ENCODE data around the gene TAF4. TPM values are rescaled to one million over a fixed set of nuclear protein-coding genes. Genes with fewer than 3 reads are reported as not detected.

Gene TAF4
- total RNA-seq, 6 experiments from 2014 or later, result 9.0 to 13.0 (median 11.3) TPM

DNA sequence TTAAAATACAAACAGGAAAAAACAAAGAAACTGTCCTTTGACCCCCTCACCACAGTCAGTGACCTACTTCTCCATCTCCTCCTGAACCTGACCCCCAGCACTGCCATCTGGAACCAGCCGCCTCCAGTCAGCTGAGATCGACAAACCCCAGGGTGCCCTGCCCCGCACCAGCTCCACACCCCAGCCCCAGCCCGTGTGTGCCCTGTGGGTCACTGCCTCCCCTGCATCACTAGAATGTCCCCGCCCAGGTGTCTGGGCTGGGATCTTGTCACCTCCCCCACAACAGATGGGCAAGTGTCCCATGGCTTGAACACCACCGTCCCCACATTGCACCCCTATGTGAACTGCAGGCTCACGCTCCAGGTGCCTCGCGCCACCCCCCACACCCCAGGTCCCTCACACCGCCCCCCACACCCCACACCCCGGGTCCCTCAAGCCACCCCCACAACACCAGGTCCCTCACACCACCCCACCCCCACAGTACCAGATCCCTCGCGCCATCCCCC is 13.3 kb downstream of the TAF4 start:
- no peak overlapping the region for H3K27ac ChIP-seq
- DNase-seq (no peak), ATAC-seq (no peak)
- H3K36me3 ChIP-seq, result no peaks in the 10 kb centered on the region
- WGBS (ENCODE audit: insufficient coverage, low coverage, low lambda C conversion rate, missing lambda C conversion rate), result 68% methylated on average over 6 of the region's 13 CpGs
- H3K9me3 ChIP-seq, result no peaks in the 10 kb centered on the region
- H3K4me3 ChIP-seq, result no peak overlapping the region
- no peak for TF ChIP-seq POLR2A (IDR thresholded peaks at IDR 0.05)
- TF ChIP-seq, protein P1, sequence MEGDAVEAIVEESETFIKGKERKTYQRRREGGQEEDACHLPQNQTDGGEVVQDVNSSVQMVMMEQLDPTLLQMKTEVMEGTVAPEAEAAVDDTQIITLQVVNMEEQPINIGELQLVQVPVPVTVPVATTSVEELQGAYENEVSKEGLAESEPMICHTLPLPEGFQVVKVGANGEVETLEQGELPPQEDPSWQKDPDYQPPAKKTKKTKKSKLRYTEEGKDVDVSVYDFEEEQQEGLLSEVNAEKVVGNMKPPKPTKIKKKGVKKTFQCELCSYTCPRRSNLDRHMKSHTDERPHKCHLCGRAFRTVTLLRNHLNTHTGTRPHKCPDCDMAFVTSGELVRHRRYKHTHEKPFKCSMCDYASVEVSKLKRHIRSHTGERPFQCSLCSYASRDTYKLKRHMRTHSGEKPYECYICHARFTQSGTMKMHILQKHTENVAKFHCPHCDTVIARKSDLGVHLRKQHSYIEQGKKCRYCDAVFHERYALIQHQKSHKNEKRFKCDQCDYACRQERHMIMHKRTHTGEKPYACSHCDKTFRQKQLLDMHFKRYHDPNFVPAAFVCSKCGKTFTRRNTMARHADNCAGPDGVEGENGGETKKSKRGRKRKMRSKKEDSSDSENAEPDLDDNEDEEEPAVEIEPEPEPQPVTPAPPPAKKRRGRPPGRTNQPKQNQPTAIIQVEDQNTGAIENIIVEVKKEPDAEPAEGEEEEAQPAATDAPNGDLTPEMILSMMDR (IDR thresholded peaks at IDR 0.05), result no peak
- no peaks in the 10 kb centered on the region for H3K4me1 ChIP-seq
- no peaks in the 10 kb centered on the region for H3K27me3 ChIP-seq
- intact Hi-C loops (cut with DNase I), result no loop called here

DNA sequence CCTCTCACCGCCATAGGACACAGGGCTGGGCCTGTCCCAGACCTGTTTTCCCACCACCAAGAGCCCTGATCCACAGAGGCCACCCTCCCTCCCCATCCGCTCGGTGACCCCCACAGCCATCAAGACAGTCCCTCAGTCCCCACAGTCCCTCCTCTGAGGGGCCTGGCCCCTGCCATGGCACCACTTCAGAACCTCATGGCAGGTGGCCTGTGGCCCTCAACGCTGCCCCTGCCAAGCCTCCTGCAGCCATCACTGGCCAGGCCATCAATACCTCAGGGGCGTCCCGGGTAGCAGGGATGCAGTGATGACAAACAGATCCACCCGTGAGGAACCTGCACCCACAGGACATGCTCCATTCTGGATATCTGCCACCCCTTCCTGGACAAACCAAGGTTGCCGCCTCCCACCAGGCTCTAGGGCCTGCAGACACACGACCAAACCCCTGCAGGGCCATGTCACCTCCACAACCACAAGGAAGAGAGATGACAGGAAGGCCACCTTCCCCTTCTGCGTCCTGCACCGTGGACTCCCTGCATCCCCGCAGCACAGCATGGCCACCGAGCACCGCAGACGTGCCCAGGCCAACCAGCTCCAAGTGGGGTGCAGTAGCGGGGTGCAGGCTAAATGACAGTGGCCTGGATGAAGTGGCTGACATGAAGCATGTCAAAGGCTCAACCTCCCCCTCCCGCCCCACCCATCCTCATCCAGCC is 14.0 kb downstream of the TAF4 start:
- TF ChIP-seq POLR2A (IDR thresholded peaks at IDR 0.05), result no peak
- TF ChIP-seq, protein P1 (IDR thresholded peaks at IDR 0.05), result no peak
- no peak for DNase-seq
- H3K4me1 ChIP-seq, result no peaks in the 10 kb centered on the region

DNA sequence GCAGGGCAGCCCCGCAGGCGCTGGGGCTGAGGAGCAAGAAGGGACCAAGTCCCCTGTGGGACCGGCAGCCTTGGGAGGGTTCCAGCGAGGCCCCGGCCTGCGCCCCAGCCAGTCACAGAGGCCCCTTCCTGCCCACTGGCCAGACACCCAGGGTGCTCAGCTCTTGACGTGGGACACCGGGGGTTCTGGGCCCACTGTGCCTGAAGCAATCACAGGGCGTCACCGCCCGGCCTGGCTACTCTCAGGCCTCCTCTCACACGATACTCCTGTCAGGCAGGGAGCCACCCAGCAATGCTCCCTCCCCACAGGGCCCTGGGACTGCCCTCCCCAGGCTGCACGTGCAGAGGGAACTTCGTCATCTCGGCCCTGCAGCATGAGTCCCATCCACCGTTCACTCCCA is 14.5 kb downstream of the TAF4 start:
- intact Hi-C loops (cut with DNase I), result no loop called here
- no CpG with 5 or more reads among the region's 16 CpGs for WGBS (ENCODE audit: insufficient coverage, low coverage, low lambda C conversion rate, missing lambda C conversion rate)
- no peak for DNase-seq

More for the DNA sequence above, 14.0 kb downstream of the TAF4 start:
- Histone ChIP-seq H3K4me3 (no peak overlapping the region), H3K9me3 (no peaks in the 10 kb centered on the region), H3K27ac (no peak overlapping the region), H3K27me3 (no peaks in the 10 kb centered on the region), H3K36me3 (no peaks in the 10 kb centered on the region)
- intact Hi-C loops (cut with DNase I), result no loop called here
- 0% methylated on average over 1 of the region's 17 CpGs for WGBS (ENCODE audit: insufficient coverage, low coverage, low lambda C conversion rate, missing lambda C conversion rate)
- no peak for ATAC-seq

DNA sequence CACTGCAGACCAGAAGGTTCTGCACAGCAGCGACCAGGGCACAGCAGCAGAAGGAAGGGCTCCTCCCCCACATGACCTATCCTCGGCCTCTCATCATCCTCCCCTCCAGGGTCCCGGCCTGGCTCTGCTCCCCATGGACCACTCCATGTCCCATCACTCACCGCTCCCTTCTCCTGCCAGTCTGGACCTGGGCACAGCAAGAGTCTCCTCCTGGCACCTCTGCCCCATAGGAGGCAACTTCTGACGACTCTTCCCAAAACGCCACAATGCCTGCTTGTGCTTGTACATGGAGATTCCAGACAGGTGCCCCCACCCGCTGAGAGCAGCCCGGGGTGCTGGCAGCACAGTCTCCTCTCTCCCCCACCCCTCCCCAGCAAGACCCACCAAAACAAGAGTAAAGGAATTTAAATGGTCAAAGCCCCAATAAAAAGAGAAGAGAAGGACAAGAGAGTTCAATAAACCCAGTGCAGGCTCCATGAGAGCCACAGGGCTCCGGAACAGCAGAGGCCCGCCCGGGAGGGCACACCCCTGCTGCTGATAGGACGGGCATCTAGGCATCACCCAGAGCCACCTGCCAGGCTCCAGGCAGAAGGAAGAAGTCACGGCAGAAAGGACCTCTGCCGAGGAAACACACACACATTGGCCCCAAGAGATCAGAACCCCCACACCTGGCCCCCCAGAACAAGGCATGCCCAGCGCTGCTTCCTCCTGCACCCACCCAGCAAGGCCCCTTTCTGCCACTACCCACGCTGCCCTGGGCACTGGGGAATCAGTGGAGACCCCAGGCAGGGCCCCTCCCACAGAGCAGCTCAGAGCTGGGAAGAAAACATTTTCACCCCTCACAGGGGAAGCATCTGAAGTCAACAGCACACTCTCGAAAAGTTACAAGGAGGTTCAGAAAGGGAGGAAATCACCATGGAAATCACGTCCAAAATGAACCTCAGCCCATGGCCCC is 15.2 kb downstream of the TAF4 start:
- H3K9me3 ChIP-seq, result no peaks in the 10 kb centered on the region
- WGBS (ENCODE audit: insufficient coverage, low coverage, low lambda C conversion rate, missing lambda C conversion rate), result 82% methylated on average over 11 of the region's 18 CpGs
- no peaks in the 10 kb centered on the region for H3K27me3 ChIP-seq
- H3K4me1 ChIP-seq, result peaks cover 0 to 3% (median 0%) of the 10 kb centered on the region in 4 donors
- no peak overlapping the region for H3K27ac ChIP-seq
- H3K36me3 ChIP-seq, result no peaks in the 10 kb centered on the region
- intact Hi-C loops (cut with DNase I), result no loop called here
- DNase-seq, result no peak
- ATAC-seq, result no peak
- TF ChIP-seq POLR2A (IDR thresholded peaks at IDR 0.05), result no peak
- TF ChIP-seq, protein P1 (IDR thresholded peaks at IDR 0.05), result no peak
- no peak overlapping the region for H3K4me3 ChIP-seq

More for the DNA sequence above, 14.5 kb downstream of the TAF4 start:
- TF ChIP-seq POLR2A (IDR thresholded peaks at IDR 0.05), result no peak
- TF ChIP-seq, protein P1 (IDR thresholded peaks at IDR 0.05), result no peak
- H3K4me1 ChIP-seq, result no peaks in the 10 kb centered on the region
- H3K27ac ChIP-seq, result no peak overlapping the region
- H3K36me3 ChIP-seq, result no peaks in the 10 kb centered on the region
- H3K27me3 ChIP-seq, result no peaks in the 10 kb centered on the region
- H3K9me3 ChIP-seq, result no peaks in the 10 kb centered on the region
- no peak overlapping the region for H3K4me3 ChIP-seq
- no peak for ATAC-seq
